ENCODE results near the gene SH3GL1.
A peak's percentile ranks its signal among the peaks of the same experiment; 100 is the strongest.

- TF ChIP-seq EZH2 (IDR thresholded peaks at IDR 0.05; ENCODE audit: low read depth, unreplicated experiment) = no peak
- TF ChIP-seq POLR2AphosphoS5 (IDR thresholded peaks at IDR 0.05; ENCODE audit: low read depth) = no peak; the same call in none of the 2 replicates
- TF ChIP-seq, protein P1, sequence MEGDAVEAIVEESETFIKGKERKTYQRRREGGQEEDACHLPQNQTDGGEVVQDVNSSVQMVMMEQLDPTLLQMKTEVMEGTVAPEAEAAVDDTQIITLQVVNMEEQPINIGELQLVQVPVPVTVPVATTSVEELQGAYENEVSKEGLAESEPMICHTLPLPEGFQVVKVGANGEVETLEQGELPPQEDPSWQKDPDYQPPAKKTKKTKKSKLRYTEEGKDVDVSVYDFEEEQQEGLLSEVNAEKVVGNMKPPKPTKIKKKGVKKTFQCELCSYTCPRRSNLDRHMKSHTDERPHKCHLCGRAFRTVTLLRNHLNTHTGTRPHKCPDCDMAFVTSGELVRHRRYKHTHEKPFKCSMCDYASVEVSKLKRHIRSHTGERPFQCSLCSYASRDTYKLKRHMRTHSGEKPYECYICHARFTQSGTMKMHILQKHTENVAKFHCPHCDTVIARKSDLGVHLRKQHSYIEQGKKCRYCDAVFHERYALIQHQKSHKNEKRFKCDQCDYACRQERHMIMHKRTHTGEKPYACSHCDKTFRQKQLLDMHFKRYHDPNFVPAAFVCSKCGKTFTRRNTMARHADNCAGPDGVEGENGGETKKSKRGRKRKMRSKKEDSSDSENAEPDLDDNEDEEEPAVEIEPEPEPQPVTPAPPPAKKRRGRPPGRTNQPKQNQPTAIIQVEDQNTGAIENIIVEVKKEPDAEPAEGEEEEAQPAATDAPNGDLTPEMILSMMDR (conservative IDR thresholded peaks at IDR 0.05; ENCODE audit: low read depth in 2 of 2) = peak; percentile 22 to 28; a peak in 2 of 4 replicates
- TF ChIP-seq EZH2phosphoT487 (IDR thresholded peaks at IDR 0.05; ENCODE audit: unreplicated experiment) = no peak
- TF ChIP-seq JUNB (IDR thresholded peaks at IDR 0.05; ENCODE audit: unreplicated experiment) = no peak
- TF ChIP-seq, protein P2, sequence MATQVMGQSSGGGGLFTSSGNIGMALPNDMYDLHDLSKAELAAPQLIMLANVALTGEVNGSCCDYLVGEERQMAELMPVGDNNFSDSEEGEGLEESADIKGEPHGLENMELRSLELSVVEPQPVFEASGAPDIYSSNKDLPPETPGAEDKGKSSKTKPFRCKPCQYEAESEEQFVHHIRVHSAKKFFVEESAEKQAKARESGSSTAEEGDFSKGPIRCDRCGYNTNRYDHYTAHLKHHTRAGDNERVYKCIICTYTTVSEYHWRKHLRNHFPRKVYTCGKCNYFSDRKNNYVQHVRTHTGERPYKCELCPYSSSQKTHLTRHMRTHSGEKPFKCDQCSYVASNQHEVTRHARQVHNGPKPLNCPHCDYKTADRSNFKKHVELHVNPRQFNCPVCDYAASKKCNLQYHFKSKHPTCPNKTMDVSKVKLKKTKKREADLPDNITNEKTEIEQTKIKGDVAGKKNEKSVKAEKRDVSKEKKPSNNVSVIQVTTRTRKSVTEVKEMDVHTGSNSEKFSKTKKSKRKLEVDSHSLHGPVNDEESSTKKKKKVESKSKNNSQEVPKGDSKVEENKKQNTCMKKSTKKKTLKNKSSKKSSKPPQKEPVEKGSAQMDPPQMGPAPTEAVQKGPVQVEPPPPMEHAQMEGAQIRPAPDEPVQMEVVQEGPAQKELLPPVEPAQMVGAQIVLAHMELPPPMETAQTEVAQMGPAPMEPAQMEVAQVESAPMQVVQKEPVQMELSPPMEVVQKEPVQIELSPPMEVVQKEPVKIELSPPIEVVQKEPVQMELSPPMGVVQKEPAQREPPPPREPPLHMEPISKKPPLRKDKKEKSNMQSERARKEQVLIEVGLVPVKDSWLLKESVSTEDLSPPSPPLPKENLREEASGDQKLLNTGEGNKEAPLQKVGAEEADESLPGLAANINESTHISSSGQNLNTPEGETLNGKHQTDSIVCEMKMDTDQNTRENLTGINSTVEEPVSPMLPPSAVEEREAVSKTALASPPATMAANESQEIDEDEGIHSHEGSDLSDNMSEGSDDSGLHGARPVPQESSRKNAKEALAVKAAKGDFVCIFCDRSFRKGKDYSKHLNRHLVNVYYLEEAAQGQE (IDR thresholded peaks at IDR 0.05; ENCODE audit: unreplicated experiment) = no peak
These were observed 48.8 kb upstream of the SH3GL1 start for GRCh38 chr19:4449022-4449638.
